HG02763 (cell line): ENCODE data around the gene DBN1.
"Not testable (repeated sequence)": the region's sequence is repeated elsewhere in the genome, so short reads cannot be mapped to it uniquely, and the experiment has no call there.

Experiments used
- ATAC-seq: cut with Tn5 transposase; IDR thresholded peaks from one replicate; pipeline ENCODE4 v1.9.1; 2021; ENCODE audit warnings: mild to moderate bottlenecking, moderate library complexity; ENCODE audit not compliant: unreplicated experiment

Gene DBN1

GRCh38 chr5:177491983-177492746 is 18.7 kb upstream of the DBN1 start:
- ATAC-seq, result no peak

- no peak for ATAC-seq
Observed at GRCh38 chr5:177491429-177491945, 18.1 kb upstream of the DBN1 start.

- no peak for ATAC-seq
Observed at GRCh38 chr5:177490992-177491391, 17.6 kb upstream of the DBN1 start.

DNA sequence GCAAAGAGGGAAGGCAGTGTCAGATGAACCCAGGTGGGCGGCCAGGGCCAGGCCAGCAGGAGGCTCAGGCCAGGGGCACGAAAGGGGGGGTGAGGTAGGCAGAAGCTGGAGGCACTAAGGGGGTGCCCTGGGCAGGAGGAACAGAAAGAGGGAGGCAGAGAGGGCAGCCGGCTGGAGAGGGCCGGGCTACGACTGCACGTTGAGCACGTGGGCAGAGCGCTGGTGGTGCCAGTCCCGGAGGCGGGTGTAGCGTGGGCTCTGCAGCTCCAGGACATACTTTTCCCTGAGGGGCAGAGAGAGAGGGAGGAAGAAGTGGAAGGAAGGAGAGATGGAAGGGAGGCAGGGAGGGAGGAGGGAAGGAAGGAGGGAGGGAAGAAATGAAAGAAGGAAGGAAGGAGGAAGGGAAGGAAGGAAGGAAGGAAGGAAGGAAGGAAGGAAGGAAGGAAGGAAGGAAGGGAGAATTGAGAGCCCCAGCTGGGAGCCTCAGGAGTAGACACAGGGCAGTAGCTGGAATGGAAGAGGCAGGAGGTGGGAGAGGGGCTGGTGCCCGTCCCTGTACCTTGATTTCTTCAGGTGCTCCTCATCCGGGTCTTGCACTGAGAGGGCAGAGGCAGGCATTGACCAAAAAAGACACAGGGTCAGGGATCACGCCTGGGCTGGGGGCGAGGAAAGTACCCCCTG is 17.0 kb upstream of the DBN1 start:
- no peak for ATAC-seq

DNA sequence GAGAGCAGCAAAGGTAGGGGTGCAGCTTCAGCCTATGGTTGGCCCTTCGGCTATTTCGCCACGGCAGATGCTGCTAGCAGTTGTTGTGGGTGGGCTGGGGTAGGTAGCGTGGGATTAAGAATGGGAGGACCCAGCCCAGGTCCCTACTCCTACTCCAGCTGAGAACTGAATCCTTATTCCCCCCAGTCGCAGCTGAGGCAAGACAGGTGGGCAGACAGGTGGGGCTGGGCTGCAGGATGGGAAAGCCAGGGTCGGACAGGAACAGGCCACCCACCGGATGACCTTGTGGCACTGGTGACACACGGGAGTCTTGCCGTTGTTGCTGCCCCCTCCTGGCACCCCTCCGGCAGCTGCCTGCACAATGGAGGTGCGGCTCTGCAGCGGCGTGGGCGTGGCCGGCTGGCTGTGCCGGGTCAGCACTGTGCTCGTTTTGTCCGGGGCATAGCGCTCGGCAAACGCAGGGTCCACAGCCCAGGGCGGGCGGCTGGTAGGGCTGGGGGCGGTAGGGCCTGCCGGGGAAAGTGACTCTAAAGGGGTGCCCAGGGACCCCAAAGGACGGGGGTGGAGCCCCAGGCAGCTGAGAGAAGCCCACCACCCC is 15.8 kb upstream of the DBN1 start:
- no peak for ATAC-seq

- ATAC-seq, result no peak
Observed at GRCh38 chr5:177487975-177488374, 14.5 kb upstream of the DBN1 start.

GRCh38 chr5:177487144-177487543 is 13.7 kb upstream of the DBN1 start:
- no peak for ATAC-seq

GRCh38 chr5:177486256-177486655 is 12.8 kb upstream of the DBN1 start:
- no peak for ATAC-seq

DNA sequence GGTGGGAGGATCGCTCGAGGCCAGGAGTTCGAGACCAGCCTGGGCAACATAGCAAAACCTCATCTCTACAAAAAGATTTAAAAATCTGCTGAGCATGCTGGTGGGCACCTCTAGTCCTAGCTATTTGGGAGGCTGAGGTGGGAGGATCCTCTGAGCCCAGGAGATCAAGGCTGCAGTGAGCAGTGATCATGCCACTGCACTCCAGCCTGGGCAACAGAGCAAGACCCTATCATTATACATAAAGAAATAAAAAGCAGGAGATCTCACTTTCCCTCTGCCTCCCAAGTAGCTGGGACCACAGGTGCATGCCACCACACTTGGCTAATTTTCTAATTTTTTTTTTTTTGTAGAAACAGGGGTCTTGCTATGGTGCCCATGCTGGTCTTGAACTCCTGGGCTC is 12.3 kb upstream of the DBN1 start:
- ATAC-seq, result not testable (repeated sequence)

GRCh38 chr5:177484902-177485549 is 11.6 kb upstream of the DBN1 start:
- ATAC-seq, result no peak

- no peak for ATAC-seq
Observed at GRCh38 chr5:177483994-177484901, 10.8 kb upstream of the DBN1 start.

- ATAC-seq, result no peak
Observed at GRCh38 chr5:177483042-177483441, 9.6 kb upstream of the DBN1 start.

GRCh38 chr5:177482359-177482795 is 8.9 kb upstream of the DBN1 start:
- no peak for ATAC-seq

GRCh38 chr5:177479774-177480173 is 6.3 kb upstream of the DBN1 start:
- no peak for ATAC-seq

- no peak for ATAC-seq
Observed at GRCh38 chr5:177478711-177479646, 5.5 kb upstream of the DBN1 start.

DNA sequence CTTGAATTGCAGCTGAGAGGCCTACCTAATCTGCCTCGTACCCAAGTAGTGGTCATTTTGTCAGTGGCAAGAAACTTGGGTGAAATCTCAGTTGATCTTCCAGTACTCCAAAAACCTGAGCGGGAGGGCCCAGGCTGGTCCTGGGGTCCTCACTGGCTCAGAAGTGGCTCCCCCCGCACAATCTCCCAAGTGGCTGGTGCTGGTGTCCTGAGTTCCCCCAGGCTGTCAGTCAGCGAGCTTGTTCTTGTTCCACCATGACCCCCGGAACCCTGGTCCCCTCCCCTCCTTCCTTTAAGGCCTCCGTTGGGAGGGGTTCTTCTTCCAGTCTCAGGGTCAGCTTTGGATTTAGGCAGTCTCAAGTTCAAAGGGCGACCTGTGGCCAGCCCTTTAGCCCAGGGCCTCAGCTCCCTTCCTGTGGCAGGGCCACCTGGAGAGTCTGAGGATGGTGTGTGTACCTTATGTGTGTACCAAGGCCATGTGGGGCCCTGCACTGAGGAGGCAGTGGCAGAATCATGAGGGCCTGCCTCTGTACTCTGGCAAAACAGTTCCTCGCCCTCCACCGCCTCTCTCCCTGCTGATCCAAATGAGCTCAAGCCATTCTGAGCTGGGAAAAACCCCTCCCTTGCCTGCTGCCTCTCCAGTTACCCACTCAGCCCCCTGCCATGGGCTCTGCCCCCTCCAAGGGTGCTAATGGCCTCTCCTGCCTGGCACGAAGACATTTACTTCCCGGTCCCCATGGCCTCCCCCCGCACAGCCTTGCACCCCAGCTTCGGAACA is 4.5 kb upstream of the DBN1 start:
- ATAC-seq, result no peak

DNA sequence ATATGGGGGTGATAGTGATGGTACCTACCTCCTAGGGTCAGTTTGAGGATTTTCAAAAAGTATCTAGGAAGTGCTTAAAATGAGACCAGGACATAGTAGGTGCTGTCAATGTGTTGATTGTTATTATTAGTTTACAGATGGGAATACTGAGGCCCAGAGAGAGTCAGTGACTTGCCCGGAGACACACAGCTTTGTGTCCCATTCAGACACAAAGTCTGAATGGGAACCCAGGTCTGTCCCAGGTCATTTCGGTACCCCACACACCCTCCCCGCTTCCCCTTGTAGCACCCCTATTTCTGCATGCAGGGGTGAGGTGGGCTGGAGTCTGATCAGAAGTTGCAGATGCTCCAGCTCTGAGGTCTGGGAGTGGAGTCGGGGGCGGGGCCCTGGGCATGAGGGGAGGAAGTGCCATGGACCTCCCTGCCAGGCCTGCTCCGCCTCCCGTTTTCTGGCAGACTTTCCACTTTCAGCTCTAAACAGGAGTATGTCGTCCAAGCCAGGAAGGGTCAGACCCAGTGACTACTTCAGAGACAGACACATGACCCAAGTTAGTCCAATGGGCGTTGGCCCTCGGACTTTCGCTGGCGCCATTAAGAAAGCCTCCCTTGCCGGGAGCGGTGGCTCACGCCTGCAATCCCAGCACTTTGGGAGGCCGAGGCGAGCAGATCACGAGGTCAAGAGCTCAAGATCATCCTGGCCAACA is 3.2 kb upstream of the DBN1 start:
- no peak for ATAC-seq
